IMR-90 (cell line): ENCODE data around the gene C18orf32. TPM values are rescaled to one million over a fixed set of nuclear protein-coding genes. Genes with fewer than 3 reads are reported as not detected.
"Not testable (repeated sequence)": the region's sequence is repeated elsewhere in the genome, so short reads cannot be mapped to it uniquely, and the experiment has no call there.

Experiments
- ATAC-seq: fragments of 200-7000 bp; cut with Tn5 transposase; 2 replicates; pipeline ENCODE4 v1.9.1; 2020; ENCODE audit warnings: low read depth, mild to moderate bottlenecking, moderate library complexity
- BruUV-seq: library from RNA; stranded (reverse); fragments of 400-500 nt; replicated peaks from 2 replicates; lab custom pipeline; 2021; lab: Mats Ljungman, UMichigan
- CTCF ChIA-PET: fragments of 300-600 bp; formaldehyde crosslinking; extraction: SDS; loops from one replicate; lab custom pipeline; 2021; ENCODE audit warnings: antibody characterized with exemption; lab: Yijun Ruan, JAX
- POLR2A ChIA-PET: fragments of 300-600 bp; sonication (Branson Sonifier 250); formaldehyde crosslinking; loops from one replicate; lab custom pipeline; 2022; ENCODE audit warnings: antibody characterized with exemption; ENCODE audit not compliant: unreplicated experiment; lab: Charles Lee
- DNase-seq: peaks from one replicate; pipeline ENCODE4 v3.0.0; 2013
- H2AFZ ChIP-seq: replicated peaks from 2 replicates; pipeline ENCODE3; 2013; ENCODE audit warnings: low read length, mild to moderate bottlenecking; ENCODE audit not compliant: poor library complexity
- H2AK5ac ChIP-seq: 2 replicates; pipeline ENCODE4 v1.6.1; 2013; ENCODE audit warnings: low read depth, low read length, inconsistent platforms
- H2AK9ac ChIP-seq: replicated peaks from 2 replicates; pipeline ENCODE3; 2013; ENCODE audit warnings: mild to moderate bottlenecking, low read depth, low read length, moderate library complexity; ENCODE audit not compliant: poor library complexity
- H2BK120ac ChIP-seq: 2 replicates; pipeline ENCODE4 v1.6.1; 2013; ENCODE audit warnings: low read depth, low read length, inconsistent platforms
- H2BK15ac ChIP-seq: 3 replicates; pipeline ENCODE4 v1.6.1; 2013; ENCODE audit warnings: low read depth, low read length, inconsistent platforms
- H2BK20ac ChIP-seq: 2 replicates; pipeline ENCODE4 v1.6.1; 2013; ENCODE audit warnings: low read depth, mild to moderate bottlenecking, inconsistent platforms, low read length, moderate library complexity
- H2BK5ac ChIP-seq: 2 replicates; pipeline ENCODE4 v1.6.1; 2013; ENCODE audit warnings: mild to moderate bottlenecking, low read depth, low read length, inconsistent platforms; ENCODE audit not compliant: poor library complexity, severe bottlenecking
- H3K14ac ChIP-seq: replicated peaks from 2 replicates; pipeline ENCODE4 v1.6.1; 2013; ENCODE audit warnings: low read depth, low read length, inconsistent platforms
- H3K18ac ChIP-seq: 2 replicates; pipeline ENCODE4 v1.6.1; 2013; ENCODE audit warnings: low read depth, low read length, control low read depth
- H3K23ac ChIP-seq: 2 replicates; pipeline ENCODE4 v1.6.1; 2013; ENCODE audit warnings: low read depth, low read length, inconsistent platforms
- H3K27ac ChIP-seq: 2 replicates; pipeline ENCODE4 v1.5.1; 2013; ENCODE audit warnings: mild to moderate bottlenecking, control low read depth, low read length; ENCODE audit not compliant: insufficient read depth
- H3K27me3 ChIP-seq: 2 replicates; pipeline ENCODE4 v1.6.1; 2013; ENCODE audit warnings: low read length; ENCODE audit not compliant: control insufficient read depth, insufficient read depth
- H3K36me3 ChIP-seq: 2 replicates; pipeline ENCODE4 v1.6.1; 2013; ENCODE audit warnings: low read length, mixed read lengths; ENCODE audit not compliant: control insufficient read depth, insufficient read depth
- H3K4ac ChIP-seq: 2 replicates; pipeline ENCODE4 v1.6.1; 2013; ENCODE audit warnings: low read depth, low read length, inconsistent platforms
- H3K4me1 ChIP-seq: 2 replicates; pipeline ENCODE4 v1.6.1; 2013; ENCODE audit warnings: low read length, mixed read lengths; ENCODE audit not compliant: control insufficient read depth, insufficient read depth
- H3K4me2 ChIP-seq: 2 replicates; pipeline ENCODE4 v1.6.1; 2013; ENCODE audit warnings: low read depth, mild to moderate bottlenecking, control low read depth, low read length, moderate library complexity
- H3K4me3 ChIP-seq: 2 replicates; pipeline ENCODE4 v1.5.1; 2013; ENCODE audit warnings: low read depth, mild to moderate bottlenecking, control low read depth, low read length, moderate library complexity; ENCODE audit not compliant: insufficient read depth
- H3K56ac ChIP-seq: 2 replicates; pipeline ENCODE4 v1.6.1; 2013; ENCODE audit warnings: low read length, inconsistent platforms; ENCODE audit not compliant: insufficient read depth; ENCODE audit errors: extremely low read depth
- H3K79me1 ChIP-seq, 2 experiments: 2 replicates each; pipeline ENCODE4 v1.6.1; 2013; ENCODE audit warnings: low read length in 2 of 2, inconsistent platforms in 1 of 2, low read depth in 1 of 2
- H3K9ac ChIP-seq: 2 replicates; pipeline ENCODE4 v1.6.1; 2013; ENCODE audit warnings: low read depth, low read length, control low read depth
- H3K9me1 ChIP-seq: 2 replicates; pipeline ENCODE4 v1.6.1; 2013; ENCODE audit warnings: low read length, inconsistent platforms; ENCODE audit not compliant: insufficient read depth
- H3K9me3 ChIP-seq: 2 replicates; pipeline ENCODE4 v1.6.1; 2013; ENCODE audit warnings: low read length; ENCODE audit not compliant: control insufficient read depth, insufficient read depth
- H4K20me1 ChIP-seq: 2 replicates; pipeline ENCODE4 v1.6.1; 2013; ENCODE audit warnings: low read length, inconsistent platforms; ENCODE audit not compliant: insufficient read depth
- H4K5ac ChIP-seq: 2 replicates; pipeline ENCODE4 v1.6.1; 2013; ENCODE audit warnings: mild to moderate bottlenecking, low read depth, low read length, control low read depth
- H4K8ac ChIP-seq, 2 experiments: 2 replicates each; pipeline ENCODE4 v1.6.1; 2013; ENCODE audit warnings: low read depth in 2 of 2, low read length in 2 of 2, control low read depth in 1 of 2, inconsistent platforms in 1 of 2
- H4K91ac ChIP-seq: 2 replicates; pipeline ENCODE4 v1.6.1; 2013; ENCODE audit warnings: low read depth, low read length, inconsistent platforms; ENCODE audit not compliant: insufficient read depth
- BHLHE40 ChIP-seq: fragments of 150-350 bp; IDR thresholded peaks from 2 replicates; pipeline ENCODE4 v1.6.1; 2016; ENCODE audit warnings: mild to moderate bottlenecking, low read depth, low read length
- FOS ChIP-seq: fragments of 150-350 bp; IDR thresholded peaks from 2 replicates; pipeline ENCODE4 v1.6.1; 2016; ENCODE audit warnings: low read depth, low read length
- MAFK ChIP-seq: IDR thresholded peaks from 2 replicates; pipeline ENCODE4 v1.6.1; 2012; ENCODE audit warnings: low read depth, low read length, improper control_type of control experiment
- POLR2A ChIP-seq: IDR thresholded peaks from 2 replicates; pipeline ENCODE4 v1.6.1; 2012; ENCODE audit warnings: mild to moderate bottlenecking, low read depth, low read length
- RFX5 ChIP-seq: IDR thresholded peaks from 2 replicates; pipeline ENCODE4 v1.8.0; 2012; ENCODE audit warnings: low read depth, mild to moderate bottlenecking, low read length, moderate library complexity
- SMC3 ChIP-seq: fragments of 150-350 bp; IDR thresholded peaks from 2 replicates; pipeline ENCODE4 v1.6.1; 2016; ENCODE audit warnings: low read depth, mild to moderate bottlenecking, antibody characterized with exemption, low read length, moderate library complexity
- WGBS, 2 experiments: methylation state at CpG; one replicate each; pipeline versions ENCODE4 v1.1.5 to v1.1.7; 2013; ENCODE audit warnings: missing lambda C conversion rate in 2 of 2; ENCODE audit not compliant: insufficient read length in 1 of 2; ENCODE audit errors: extremely low coverage in 2 of 2; 5-methylcytosine and 5-hydroxymethylcytosine counted together
- dilution Hi-C: fragments of 300-500 bp; cut with HindIII; formaldehyde crosslinking; loops from one replicate; pipeline ENCODE4 v1.14.3; 2018; ENCODE audit warnings: low sequenced_read_pairs; ENCODE audit not compliant: unreplicated experiment
- in situ Hi-C: fragments of 300-500 bp; cut with MboI; formaldehyde crosslinking; loops from 3 replicates; pipeline ENCODE4 v1.14.3; 2019; ENCODE audit warnings: low sequenced_read_pairs, inconsistent platforms, mixed read lengths
- intact Hi-C: fragments of 100-400 bp; cut with micrococcal nuclease; formaldehyde crosslinking; loops from 2 replicates; pipeline ENCODE4 v1.10.0; 2022
- polyA plus RNA-seq, 3 experiments: library from polyadenylated mRNA; depleted of rRNA; stranded (reverse); fragments of >200 nt; gene quantifications; 2 replicates each; pipeline ENCODE4 v1.2.3, GENCODE V29; 2012; ENCODE audit warnings: low replicate concordance in 1 of 3
- total RNA-seq: library from RNA; depleted of rRNA; stranded (reverse); fragments of >200 nt; gene quantifications from 2 replicates; pipeline ENCODE4 v1.2.3, GENCODE V29; 2012
- TF ChIP-seq, protein P1 (sequence below): fragments of 150-350 bp; IDR thresholded peaks from 2 replicates; pipeline ENCODE4 v1.6.1; 2017; ENCODE audit warnings: mild to moderate bottlenecking, antibody characterized with exemption, low read length, low read depth

Gene C18orf32
- total and polyA plus RNA-seq, 2 of the 4 experiments (the other 2 are of a cell fraction), result 3.6 to 21.4 TPM

- in situ Hi-C loops, result loop anchor here (5.0 to 25.0 kb wide), 3 partner anchors 250 to 673 kb away; partner anchors contain the start of gene MYO5B
- POLR2A ChIA-PET, result no interaction called here
- intact Hi-C loops, result loop anchor here (5.0 kb wide), 1 partner anchor 843 kb away; no protein-coding TSS in a partner anchor
Measured at GRCh38 chr18:49514577-49514976, 27.5 kb upstream of the C18orf32 start.

DNA sequence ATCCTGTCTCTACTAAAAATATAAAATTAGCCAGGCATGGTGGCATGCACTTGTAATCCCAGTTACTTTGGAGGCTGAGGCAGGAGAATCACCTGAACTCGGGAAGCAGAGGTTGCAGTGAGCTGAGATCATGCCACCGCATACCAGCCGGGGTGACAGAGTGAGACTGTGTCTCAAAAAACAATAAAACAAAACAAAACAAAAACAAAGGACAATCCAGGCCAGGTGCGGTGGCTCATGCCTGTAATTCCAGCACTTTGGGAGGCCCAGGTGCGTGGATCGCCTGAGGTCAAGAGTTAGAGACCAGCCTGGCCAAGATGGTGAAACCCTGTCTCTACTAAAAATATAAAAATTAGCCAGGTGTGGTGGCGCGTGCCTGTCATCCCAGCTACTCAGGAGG is 25.8 kb upstream of the C18orf32 start:
- H4K8ac ChIP-seq, BruUV-seq, H2BK20ac ChIP-seq, H3K9me3 ChIP-seq, H3K9ac ChIP-seq, H4K20me1 ChIP-seq, H2AFZ ChIP-seq, H4K91ac ChIP-seq, H3K14ac ChIP-seq, DNase-seq, H2BK15ac ChIP-seq, H3K36me3 ChIP-seq, H2AK9ac ChIP-seq, H3K9me1 ChIP-seq, H3K4me3 ChIP-seq, dilution Hi-C loops, H2BK5ac ChIP-seq, H3K23ac ChIP-seq, H4K5ac ChIP-seq, H2BK120ac ChIP-seq, H3K27ac ChIP-seq, H3K79me1 ChIP-seq, H3K18ac ChIP-seq, H3K4me2 ChIP-seq, POLR2A ChIA-PET, H2AK5ac ChIP-seq, H3K4ac ChIP-seq, H3K4me1 ChIP-seq, H3K56ac ChIP-seq, ATAC-seq: not testable (repeated sequence)
- WGBS, 2 experiments, result 72% methylated on average over 3 of the region's 8 CpGs; no CpG with 5 or more reads in 1 of the 2 experiments
- H3K27me3 ChIP-seq, result peaks cover 11% of the 10 kb centered on the region
- intact Hi-C loops, result loop anchor here (5.0 kb wide), 1 partner anchor 844 kb away; no protein-coding TSS in a partner anchor
- in situ Hi-C loops, result loop anchor here (5.0 to 25.0 kb wide), 3 partner anchors 252 to 674 kb away; partner anchors contain the start of gene MYO5B
- CTCF ChIA-PET, result interaction anchor here (0.8 kb wide), 1 partner anchor 47 kb away, joined by 3 read pairs; no protein-coding TSS in a partner anchor

More at GRCh38 chr18:49514577-49514976, 27.5 kb upstream of the C18orf32 start:
- Histone ChIP-seq H3K4me3 (no peak overlapping the region), H2AFZ (no peak overlapping the region), H2BK120ac (no peak overlapping the region), H3K56ac (no peak overlapping the region), H3K27me3 (peaks cover 10% of the 10 kb centered on the region), H3K18ac (no peak overlapping the region), H3K9ac (no peak overlapping the region), H3K9me1 (no peaks in the 10 kb centered on the region), H3K27ac (no peak overlapping the region), H2BK20ac (no peak overlapping the region), H2BK5ac (no peak overlapping the region), H2BK15ac (no peak overlapping the region), H4K5ac (no peak overlapping the region), H4K20me1 (no peaks in the 10 kb centered on the region), H3K14ac (no peak overlapping the region), H3K23ac (no peak overlapping the region), H2AK5ac (no peak overlapping the region), H3K4ac (no peak overlapping the region), H3K9me3 (no peaks in the 10 kb centered on the region), H3K4me1 (no peaks in the 10 kb centered on the region), H3K79me1 (no peaks in the 10 kb centered on the region), H4K8ac (no peak overlapping the region), H3K4me2 (no peak overlapping the region), H4K91ac (no peak overlapping the region), H3K36me3 (no peaks in the 10 kb centered on the region), H2AK9ac (no peak overlapping the region)
- ATAC-seq, result no peak
- no peak for DNase-seq
- dilution Hi-C loops, result no loop called here
- no peak for TF ChIP-seq RFX5
- TF ChIP-seq, protein P1, sequence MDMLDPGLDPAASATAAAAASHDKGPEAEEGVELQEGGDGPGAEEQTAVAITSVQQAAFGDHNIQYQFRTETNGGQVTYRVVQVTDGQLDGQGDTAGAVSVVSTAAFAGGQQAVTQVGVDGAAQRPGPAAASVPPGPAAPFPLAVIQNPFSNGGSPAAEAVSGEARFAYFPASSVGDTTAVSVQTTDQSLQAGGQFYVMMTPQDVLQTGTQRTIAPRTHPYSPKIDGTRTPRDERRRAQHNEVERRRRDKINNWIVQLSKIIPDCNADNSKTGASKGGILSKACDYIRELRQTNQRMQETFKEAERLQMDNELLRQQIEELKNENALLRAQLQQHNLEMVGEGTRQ, result no peak
- no peak for TF ChIP-seq SMC3
- no peak for TF ChIP-seq POLR2A
- TF ChIP-seq MAFK, result no peak
- no peak for TF ChIP-seq FOS
- TF ChIP-seq BHLHE40, result no peak
- CTCF ChIA-PET, result interaction anchor here (1.2 kb wide), 1 partner anchor 344 kb away, joined by 3 read pairs; no protein-coding TSS in a partner anchor
- 61% methylated on average over 3 of the region's 9 CpGs; no CpG with 5 or more reads in 1 of the 2 experiments for WGBS, 2 experiments
- BruUV-seq, result no TSS peak
